Superior temporal gyrus (tissue), 1 donor: ENCODE data around the gene IL19.
"Not testable (repeated sequence)": the region's sequence is repeated elsewhere in the genome, so short reads cannot be mapped to it uniquely, and the experiment has no call there.

Source experiments
- DNase-seq: peaks from one replicate; pipeline ENCODE4 v3.0.0-alpha.2; 2016; ENCODE audit errors: extremely low spot score

The IL19 gene

GRCh38 chr1:206741142-206741701 lies 29.4 kb upstream of the IL19 start:
- DNase-seq: no peak

- no peak for DNase-seq
These were observed 27.7 kb upstream of the IL19 start for GRCh38 chr1:206742719-206743383.

DNA sequence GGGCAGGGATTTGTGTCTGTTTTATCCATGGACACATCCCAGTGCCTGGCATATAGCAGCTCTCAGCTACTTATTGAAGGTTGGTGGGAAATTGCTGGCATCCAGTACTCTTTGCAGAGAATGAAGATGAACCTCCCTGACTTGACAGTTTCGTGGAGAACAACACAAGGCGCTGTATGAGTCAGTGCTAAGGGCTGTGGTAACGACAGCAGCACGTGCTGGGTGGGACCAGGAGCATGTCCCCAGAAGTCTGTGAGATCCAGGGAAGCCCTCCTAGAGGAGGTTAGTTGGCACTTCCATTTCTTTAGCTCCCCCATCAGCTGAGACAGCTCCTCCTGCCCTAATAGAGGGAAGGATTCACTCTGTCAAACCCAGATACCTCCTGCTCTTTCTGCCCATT lies 25.9 kb upstream of the IL19 start:
- DNase-seq: no peak

GRCh38 chr1:206745301-206745700 lies 25.3 kb upstream of the IL19 start:
- no peak for DNase-seq

- DNase-seq: no peak
These were observed 22.1 kb upstream of the IL19 start for GRCh38 chr1:206748348-206749030.

GRCh38 chr1:206751891-206752290 lies 18.7 kb upstream of the IL19 start:
- DNase-seq: no peak

DNA sequence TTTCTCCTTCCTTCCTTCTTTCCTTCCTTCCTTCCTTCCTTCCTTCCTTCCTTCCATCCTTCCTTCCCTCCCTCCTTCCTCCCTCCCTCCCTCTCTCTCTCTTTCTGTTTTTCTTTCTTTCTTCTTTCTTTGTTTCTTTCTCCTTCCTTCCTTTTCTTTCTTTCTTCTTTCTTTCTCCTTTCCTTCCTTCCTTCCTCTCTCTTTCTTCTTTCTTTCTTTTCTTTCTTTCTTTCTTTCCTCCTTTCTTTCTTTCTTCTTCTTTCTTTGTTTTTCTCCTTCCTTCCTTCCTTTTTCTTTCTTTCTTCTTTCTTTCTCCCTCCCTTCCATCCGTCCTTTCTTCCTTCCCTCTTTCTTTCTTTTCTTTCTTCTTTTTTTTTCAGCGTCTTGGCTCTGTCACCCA lies 18.1 kb upstream of the IL19 start:
- DNase-seq: no peak

DNA sequence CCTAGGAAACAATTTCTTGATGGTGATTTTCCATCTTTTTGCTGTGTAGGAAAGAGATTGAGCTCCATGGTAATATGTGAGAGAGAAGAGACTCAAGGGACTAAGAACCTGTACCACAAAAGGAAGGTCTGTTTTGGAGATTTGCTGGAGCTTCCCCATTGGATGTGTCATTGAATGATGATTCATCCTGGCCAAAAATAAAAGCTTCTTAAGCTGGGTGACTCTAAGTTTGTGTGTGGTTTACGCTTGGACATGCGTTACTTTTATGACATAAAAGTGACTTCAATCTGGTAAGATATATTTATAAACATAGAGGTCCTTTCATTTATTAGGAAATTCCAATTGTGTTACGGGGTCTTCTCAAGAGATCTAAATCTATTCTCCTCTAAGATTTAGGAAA lies 17.4 kb upstream of the IL19 start:
- DNase-seq: no peak

DNA sequence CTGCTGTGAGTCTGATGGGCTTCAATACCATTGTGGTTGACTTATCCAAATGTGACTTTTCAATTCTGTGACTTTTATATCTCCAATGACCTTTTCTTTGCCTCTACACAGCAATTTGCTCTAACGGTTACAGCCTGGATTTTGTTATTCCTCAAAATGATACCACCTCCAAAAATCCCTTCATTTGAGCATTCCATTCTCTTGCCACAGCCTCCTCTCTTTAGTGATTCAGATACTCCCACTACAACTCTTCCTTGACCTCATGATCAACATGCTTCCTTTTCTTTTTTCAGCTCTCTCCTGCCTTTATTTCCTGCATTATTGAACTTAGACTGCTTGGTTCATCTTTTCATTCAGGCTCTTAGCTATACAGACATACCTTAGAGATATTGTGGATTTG lies 16.6 kb upstream of the IL19 start:
- DNase-seq: no peak

- no peak for DNase-seq
These were observed 12.9 kb upstream of the IL19 start for GRCh38 chr1:206757524-206758266.

- DNase-seq: no peak
These were observed 10.0 kb upstream of the IL19 start for GRCh38 chr1:206760590-206760989.

DNA sequence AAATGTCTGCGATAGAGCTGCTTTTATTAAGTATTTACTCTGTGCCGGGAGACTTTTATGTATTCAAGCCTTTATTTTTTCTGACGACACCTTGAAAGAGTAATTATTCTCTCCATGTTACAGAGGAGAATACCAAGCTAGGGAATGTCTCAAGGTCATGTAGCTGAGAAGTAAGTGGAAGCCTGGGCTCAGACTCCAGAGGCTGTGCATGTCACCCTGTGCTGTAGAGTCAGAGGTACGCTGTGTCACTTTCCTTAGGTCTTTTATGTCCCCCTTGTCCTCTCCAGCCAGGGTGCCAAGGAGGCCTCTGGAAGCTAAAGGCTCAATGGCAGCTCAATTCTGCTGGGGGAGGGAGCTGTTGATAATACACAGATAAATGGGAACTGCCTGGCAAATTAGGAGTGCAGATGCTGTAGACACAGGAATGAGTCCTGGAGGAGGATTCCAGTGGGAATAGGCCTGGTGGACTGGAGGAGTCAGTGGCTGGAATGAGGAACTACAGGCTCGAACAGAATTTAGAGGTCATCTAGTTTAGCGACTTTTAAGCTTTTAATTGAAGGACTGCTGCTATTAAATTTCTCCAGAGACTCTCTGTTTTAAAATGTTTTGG lies 9.3 kb upstream of the IL19 start:
- no peak for DNase-seq

DNA sequence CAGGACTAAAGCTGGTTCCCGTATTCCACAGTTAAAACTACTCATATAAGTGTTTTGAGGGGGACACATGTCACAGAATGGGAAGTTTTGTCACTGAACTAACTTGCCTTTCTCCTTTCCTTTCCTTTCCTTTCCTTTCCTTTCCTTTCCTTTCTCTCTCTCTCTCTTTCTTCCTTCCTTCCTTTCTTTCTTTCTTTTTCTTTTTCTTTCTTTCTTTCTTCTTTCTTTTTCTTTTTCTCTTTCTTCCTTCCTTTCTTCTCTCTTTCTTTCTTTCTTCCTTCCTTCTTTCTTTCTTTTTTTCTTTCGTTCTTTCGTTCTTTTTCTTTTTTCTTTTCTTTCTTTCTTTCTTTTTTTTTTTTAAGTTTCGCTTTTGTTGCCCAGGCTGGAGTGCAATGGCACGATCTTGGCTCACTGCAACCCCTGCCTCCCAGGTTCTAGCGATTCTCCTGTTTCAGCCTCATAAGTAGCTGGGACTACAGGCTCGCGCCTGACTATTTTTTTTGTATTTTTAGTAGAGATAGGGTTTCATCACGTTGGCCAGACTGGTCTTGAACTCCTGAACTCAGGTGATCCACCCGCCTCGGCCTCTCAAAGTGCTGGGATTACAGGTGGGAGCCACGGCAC lies 7.7 kb upstream of the IL19 start:
- DNase-seq: not testable (repeated sequence)

DNA sequence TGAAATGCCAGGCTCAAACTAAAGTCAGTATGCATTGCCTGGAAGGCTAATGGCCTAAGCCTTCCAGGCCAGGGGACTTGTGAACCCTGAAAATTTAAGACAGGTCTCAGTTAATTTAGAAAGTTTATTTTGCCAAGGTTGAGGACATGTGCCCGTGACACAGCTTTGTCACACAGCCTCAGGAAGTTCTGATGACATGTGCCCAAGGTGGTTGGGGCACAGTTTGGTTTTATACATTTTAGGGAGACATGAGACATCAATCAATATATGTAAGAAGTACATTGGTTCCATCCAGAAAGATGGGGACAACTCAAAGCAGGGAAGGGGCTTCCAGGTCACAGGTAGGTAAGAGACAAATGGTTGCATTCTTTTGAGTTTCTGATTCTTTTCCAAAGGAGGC lies 4.8 kb upstream of the IL19 start:
- DNase-seq: not testable (repeated sequence)

GRCh38 chr1:206766251-206766856 lies 4.2 kb upstream of the IL19 start:
- no peak for DNase-seq

- DNase-seq: no peak
These were observed 1.9 kb upstream of the IL19 start for GRCh38 chr1:206768472-206769303.

- no peak for DNase-seq
These were observed 1.3 kb upstream of the IL19 start for GRCh38 chr1:206769304-206769731.

DNA sequence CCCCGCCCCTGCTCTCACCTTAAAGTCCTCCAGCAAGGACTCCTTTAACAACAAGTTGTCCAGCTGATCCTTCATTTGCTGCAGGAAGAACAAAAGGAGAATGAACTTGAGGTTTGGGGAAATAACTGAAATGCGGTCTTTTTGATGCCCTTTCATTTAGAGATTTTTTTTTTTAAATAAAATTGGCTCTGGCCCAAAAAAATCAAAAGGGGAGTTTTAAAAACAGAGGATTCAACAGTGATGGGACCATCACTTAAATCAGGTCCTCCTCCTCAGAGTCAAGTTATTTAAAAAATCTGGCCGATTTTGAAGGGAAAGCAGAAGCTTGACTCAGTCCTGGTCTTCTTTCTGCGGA lies 742 bp downstream of the IL19 start:
- DNase-seq: no peak

- no peak for DNase-seq
These were observed 1.8 kb downstream of the IL19 start, which contains the start of gene IL10 for GRCh38 chr1:206772243-206772937. Gene IL10 (minus strand): TSS chr1:206772494. CDS start chr1:206772435, 59 bp downstream.

GRCh38 chr1:206774093-206774492 lies 3.5 kb downstream of the IL19 start:
- no peak for DNase-seq
